A549 (cell line): Measurements from ENCODE around the gene EXOC2. TPM values are rescaled to one million over a fixed set of nuclear protein-coding genes. Genes with fewer than 3 reads are reported as not detected.

ENCODE experiments used
- ATAC-seq, 2 experiments: fragments of 200-7000 bp in 1 of 2; fragments of >200 bp in 1 of 2; cut with Nextera tagmentation in 1 of 2; cut with Tn5 transposase in 1 of 2; 3 replicates each; pipeline versions ENCODE4 v1.8.0 to v1.9.1; 2018 to 2020; ENCODE audit warnings: mild to moderate bottlenecking in 1 of 2, moderate library complexity in 1 of 2
- CTCF ChIA-PET: fragments of 300-600 bp; sonication (Branson Sonifier 250); formaldehyde crosslinking; extraction: SDS; loops from one replicate; lab custom pipeline; 2021; ENCODE audit warnings: antibody characterized with exemption, inconsistent platforms; lab: Yijun Ruan, JAX
- POLR2A ChIA-PET: fragments of 350-600 bp; formaldehyde crosslinking; extraction: SDS; loops from one replicate; lab custom pipeline; 2021; ENCODE audit warnings: antibody characterized with exemption, inconsistent platforms; lab: Yijun Ruan, JAX
- DNase-seq, 2 experiments: peaks; one replicate each; pipeline versions ENCODE4 v3.0.0 to v3.0.0-alpha.2; 2011 to 2016; ENCODE audit warnings: low read depth in 1 of 2, low spot score in 1 of 2
- FAIRE-seq: peaks from 2 replicates; lab custom pipeline; 2011; peaks lifted over from hg19 to GRCh38; lab: Jason Lieb, UNC
- H3K27ac ChIP-seq, 2 experiments: fragments of >200 bp; sonication (Bioruptor Twin); formaldehyde crosslinking; 3 replicates each; pipeline ENCODE4 v1.5.1; 2016 to 2017
- H3K4me1 ChIP-seq: fragments of >200 bp; sonication (Bioruptor Twin); formaldehyde crosslinking; 3 replicates; pipeline ENCODE4 v1.6.1; 2016
- H3K4me2 ChIP-seq: fragments of >200 bp; sonication (Bioruptor Twin); formaldehyde crosslinking; 3 replicates; pipeline ENCODE4 v1.6.1; 2016
- H3K4me3 ChIP-seq: fragments of >200 bp; sonication (Bioruptor Twin); formaldehyde crosslinking; 3 replicates; pipeline ENCODE4 v1.5.1; 2016
- H3K9me3 ChIP-seq: fragments of >200 bp; sonication (Bioruptor Twin); formaldehyde crosslinking; 3 replicates; pipeline ENCODE4 v1.6.1; 2016
- BHLHE40 ChIP-seq: IDR thresholded peaks from 2 replicates; pipeline ENCODE4 v1.6.1; 2012; ENCODE audit warnings: low read depth, low read length, inconsistent platforms
- CBX2 ChIP-seq: fragments of 200-600 bp; sonication (generic); IDR thresholded peaks from 2 replicates; pipeline ENCODE4 v1.6.1; 2016; ENCODE audit warnings: low read depth, mild to moderate bottlenecking, borderline replicate concordance
- CEBPB ChIP-seq, 2 experiments: fragments of >200 bp in 1 of 2; sonication (Bioruptor Twin) in 1 of 2; formaldehyde crosslinking in 1 of 2; IDR thresholded peaks; 2 replicates each; pipeline ENCODE4 v1.6.1; 2012 to 2016
- EHF ChIP-seq: fragments of 250-450 bp; sonication (Bioruptor Pico); IDR thresholded peaks from 2 replicates; pipeline ENCODE4 v1.5.0; 2020; ENCODE audit warnings: mild to moderate bottlenecking
- EHMT2 ChIP-seq: fragments of 200-600 bp; sonication (generic); IDR thresholded peaks from 2 replicates; pipeline ENCODE4 v1.6.1; 2016; ENCODE audit warnings: antibody characterized with exemption, low read depth, mild to moderate bottlenecking, moderate library complexity
- FOXS1 ChIP-seq: fragments of 250-450 bp; sonication (Bioruptor Pico); IDR thresholded peaks from 2 replicates; pipeline ENCODE4 v1.5.0; 2020; ENCODE audit warnings: mild to moderate bottlenecking, moderate library complexity
- HDAC2 ChIP-seq: fragments of 200-600 bp; sonication (generic); IDR thresholded peaks from 2 replicates; pipeline ENCODE4 v1.6.1; 2016
- HEYL ChIP-seq: fragments of 250-450 bp; sonication (Bioruptor Pico); IDR thresholded peaks from 2 replicates; pipeline ENCODE4 v1.8.0; 2021; ENCODE audit warnings: mild to moderate bottlenecking, moderate library complexity
- HOXB13 ChIP-seq: fragments of 250-450 bp; sonication (Bioruptor Pico); IDR thresholded peaks from 2 replicates; pipeline ENCODE4 v1.5.0; 2020; ENCODE audit warnings: low read depth, mild to moderate bottlenecking, moderate library complexity
- JUNB ChIP-seq: fragments of >200 bp; sonication (Bioruptor Twin); formaldehyde crosslinking; IDR thresholded peaks from 2 replicates; pipeline ENCODE4 v1.6.1; 2016
- KDM5A ChIP-seq: fragments of 200-600 bp; sonication (generic); IDR thresholded peaks from 2 replicates; pipeline ENCODE4 v1.6.1; 2016; ENCODE audit warnings: antibody characterized with exemption, mild to moderate bottlenecking
- MAFK ChIP-seq: fragments of 450-650 bp; IDR thresholded peaks from 2 replicates; pipeline ENCODE4 v1.6.1; 2014; ENCODE audit not compliant: partially characterized antibody
- MYC ChIP-seq: IDR thresholded peaks from 2 replicates; pipeline ENCODE4 v1.6.1; 2012; ENCODE audit warnings: mild to moderate bottlenecking, inconsistent platforms, low read length, improper control_type of control experiment, borderline replicate concordance
- NFE2L2 ChIP-seq: fragments of 150-350 bp; conservative IDR thresholded peaks from 2 replicates; pipeline ENCODE4 v1.6.1; 2014; ENCODE audit warnings: low read length
- NPAS2 ChIP-seq: fragments of 250-450 bp; sonication (Bioruptor Pico); IDR thresholded peaks from 2 replicates; pipeline ENCODE4 v1.8.0; 2022; ENCODE audit warnings: mild to moderate bottlenecking, moderate library complexity, borderline replicate concordance
- NR3C1 ChIP-seq: fragments of >200 bp; sonication (Bioruptor Twin); formaldehyde crosslinking; IDR thresholded peaks from 3 replicates; pipeline ENCODE4 v1.6.1; 2017
- POLR2AphosphoS2 ChIP-seq: conservative IDR thresholded peaks from 2 replicates; pipeline ENCODE4 v1.6.1; 2012; ENCODE audit warnings: low read length, improper control_type of control experiment, inconsistent platforms
- RAD21 ChIP-seq, 2 experiments: fragments of >200 bp in 1 of 2; sonication (Bioruptor Twin) in 1 of 2; formaldehyde crosslinking in 1 of 2; IDR thresholded peaks in 1 of 2; conservative IDR thresholded peaks in 1 of 2; 2 replicates in 1 of 2; 3 replicates in 1 of 2; pipeline ENCODE4 v1.6.1; 2012 to 2018; ENCODE audit warnings: inconsistent platforms in 1 of 2
- RFX5 ChIP-seq: fragments of 450-650 bp; IDR thresholded peaks from 2 replicates; pipeline ENCODE4 v1.7.1; 2014; ENCODE audit warnings: antibody characterized with exemption, mild to moderate bottlenecking, moderate library complexity
- SMC3 ChIP-seq: fragments of >200 bp; sonication (Bioruptor Twin); formaldehyde crosslinking; IDR thresholded peaks from 3 replicates; pipeline ENCODE4 v1.6.1; 2018; ENCODE audit warnings: inconsistent platforms
- SREBF2 ChIP-seq: fragments of 450-650 bp; IDR thresholded peaks from 2 replicates; pipeline ENCODE4 v1.6.1; 2014; ENCODE audit warnings: mild to moderate bottlenecking, moderate library complexity
- TFCP2L1 ChIP-seq: fragments of 250-450 bp; sonication (Bioruptor Pico); IDR thresholded peaks from 2 replicates; pipeline ENCODE4 v1.5.0; 2021; ENCODE audit warnings: mild to moderate bottlenecking
- TP53 ChIP-seq: fragments of 250-450 bp; sonication (Bioruptor Pico); IDR thresholded peaks from 2 replicates; pipeline ENCODE4 v1.5.0; 2021; ENCODE audit warnings: mild to moderate bottlenecking, moderate library complexity
- ZC3H11A ChIP-seq: fragments of 450-650 bp; IDR thresholded peaks from 2 replicates; pipeline ENCODE4 v1.6.1; 2014; ENCODE audit warnings: antibody characterized with exemption, mild to moderate bottlenecking
- ZFP36 ChIP-seq: fragments of 450-650 bp; IDR thresholded peaks from 2 replicates; pipeline ENCODE4 v1.6.1; 2014; ENCODE audit warnings: borderline replicate concordance; ENCODE audit not compliant: partially characterized antibody
- WGBS: methylation state at CpG from one replicate; pipeline ENCODE4 v1.1.6; 2017; ENCODE audit errors: missing lambda C conversion rate; 5-methylcytosine and 5-hydroxymethylcytosine counted together
- polyA plus RNA-seq, 4 experiments: library from polyadenylated mRNA; depleted of rRNA in 3 of 4; stranded (reverse); fragments of >200 nt; fragmentation: RNase III in 1 of 4; extraction: RNeasy Plus Mini Kit Qiagen cat#74134 plus additional on column Dnase treatment in 1 of 4; gene quantifications; 2 replicates in 3 of 4; 3 replicates in 1 of 4; pipeline ENCODE4 v1.2.3, GENCODE V29; 2011 to 2017
- TF ChIP-seq, protein P1 (sequence below): fragments of >200 bp; sonication (Bioruptor Twin); formaldehyde crosslinking; IDR thresholded peaks from 3 replicates; pipeline ENCODE4 v1.6.1; 2016
- TF ChIP-seq, protein P2 (sequence below): fragments of >200 bp; sonication (Bioruptor Twin); formaldehyde crosslinking; IDR thresholded peaks from 3 replicates; pipeline ENCODE4 v1.5.1; 2016
- TF ChIP-seq, protein P3 (sequence below): fragments of 250-450 bp; sonication (Bioruptor Pico); IDR thresholded peaks from 2 replicates; pipeline ENCODE4 v1.5.0; 2021; ENCODE audit warnings: mild to moderate bottlenecking, moderate library complexity, borderline replicate concordance

The EXOC2 gene
- polyA plus RNA-seq, 2 of the 4 experiments (the other 2 are of a cell fraction), result 13.3 to 22.9 TPM

DNA sequence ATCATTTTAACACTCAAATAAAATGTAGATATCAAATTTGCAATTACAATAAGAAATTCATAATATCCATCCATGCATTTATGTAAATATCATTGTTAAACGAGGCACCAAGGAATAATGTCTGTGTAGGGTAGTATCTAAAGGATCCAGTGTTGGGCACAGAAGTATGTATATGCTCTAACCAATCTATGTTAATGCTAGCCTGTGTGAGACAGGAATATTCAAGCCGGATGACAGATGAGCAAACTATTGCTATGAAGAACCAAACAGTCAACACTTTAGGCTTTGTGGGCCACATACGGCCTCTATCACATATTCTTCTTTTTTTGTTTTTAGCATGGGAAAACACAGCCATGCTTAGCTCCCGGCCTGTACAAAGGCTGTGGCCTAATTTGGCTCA lies 81.0 kb downstream of the EXOC2 start:
- no peaks in the 10 kb centered on the region for H3K9me3 ChIP-seq
- H3K27ac ChIP-seq, result no peak overlapping the region
- CTCF ChIA-PET, result interaction anchor here (0.7 kb wide), 1 partner anchor 19 kb away, joined by 3 read pairs; no protein-coding TSS in a partner anchor
- TF ChIP-seq EHF (CRISPR knock-in tag) (no peak), MYC (no peak), TFCP2L1 (no peak), MAFK (no peak), ZC3H11A (no peak), JUNB (no peak), CEBPB (IDR thresholded peaks at IDR 0.05) (no peak), CBX2 (no peak), FOXS1 (CRISPR knock-in tag) (no peak), EHMT2 (no peak), HOXB13 (no peak), NR3C1 (no peak), RFX5 (no peak), HDAC2 (no peak)
- ATAC-seq (no peak), DNase-seq (no peak), FAIRE-seq (no peak)
- POLR2A ChIA-PET, result no interaction called here
- no peaks in the 10 kb centered on the region for H3K4me1 ChIP-seq
- no peak overlapping the region for H3K4me3 ChIP-seq
- 55% methylated on average over 4 of the region's 4 CpGs for WGBS
- no peak overlapping the region for H3K4me2 ChIP-seq

DNA sequence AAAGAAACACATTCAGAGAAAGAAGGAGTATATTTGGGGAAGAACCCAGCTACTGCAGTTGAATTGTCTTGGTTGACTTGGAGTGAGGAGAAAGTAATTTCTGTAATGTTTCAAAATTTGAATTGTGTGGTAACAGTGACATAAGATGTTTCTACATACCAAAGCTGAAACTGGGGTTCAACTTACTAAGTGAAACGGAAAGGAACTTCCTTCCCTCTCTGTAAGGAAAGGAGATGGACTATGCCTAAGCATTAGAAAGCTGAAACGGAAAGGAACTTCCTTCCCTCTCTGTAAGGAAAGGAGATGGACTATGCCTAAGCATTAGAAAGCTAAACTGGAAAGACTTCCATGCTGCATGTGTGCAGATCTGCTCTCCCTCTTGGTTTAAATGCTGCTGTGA lies 82.1 kb downstream of the EXOC2 start:
- no peaks in the 10 kb centered on the region for H3K9me3 ChIP-seq
- TF ChIP-seq MAFK, result no peak
- no peak for TF ChIP-seq NPAS2 (CRISPR knock-in tag)
- no peak for TF ChIP-seq FOXS1 (CRISPR knock-in tag)
- TF ChIP-seq ZFP36, result no peak
- no peak for TF ChIP-seq POLR2AphosphoS2
- TF ChIP-seq TP53 (CRISPR knock-in tag), result no peak
- no peak for TF ChIP-seq NR3C1
- TF ChIP-seq SREBF2, result no peak
- no peak for TF ChIP-seq NFE2L2
- TF ChIP-seq, protein P1, sequence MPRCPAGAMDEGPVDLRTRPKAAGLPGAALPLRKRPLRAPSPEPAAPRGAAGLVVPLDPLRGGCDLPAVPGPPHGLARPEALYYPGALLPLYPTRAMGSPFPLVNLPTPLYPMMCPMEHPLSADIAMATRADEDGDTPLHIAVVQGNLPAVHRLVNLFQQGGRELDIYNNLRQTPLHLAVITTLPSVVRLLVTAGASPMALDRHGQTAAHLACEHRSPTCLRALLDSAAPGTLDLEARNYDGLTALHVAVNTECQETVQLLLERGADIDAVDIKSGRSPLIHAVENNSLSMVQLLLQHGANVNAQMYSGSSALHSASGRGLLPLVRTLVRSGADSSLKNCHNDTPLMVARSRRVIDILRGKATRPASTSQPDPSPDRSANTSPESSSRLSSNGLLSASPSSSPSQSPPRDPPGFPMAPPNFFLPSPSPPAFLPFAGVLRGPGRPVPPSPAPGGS, result no peak
- TF ChIP-seq, protein P2, sequence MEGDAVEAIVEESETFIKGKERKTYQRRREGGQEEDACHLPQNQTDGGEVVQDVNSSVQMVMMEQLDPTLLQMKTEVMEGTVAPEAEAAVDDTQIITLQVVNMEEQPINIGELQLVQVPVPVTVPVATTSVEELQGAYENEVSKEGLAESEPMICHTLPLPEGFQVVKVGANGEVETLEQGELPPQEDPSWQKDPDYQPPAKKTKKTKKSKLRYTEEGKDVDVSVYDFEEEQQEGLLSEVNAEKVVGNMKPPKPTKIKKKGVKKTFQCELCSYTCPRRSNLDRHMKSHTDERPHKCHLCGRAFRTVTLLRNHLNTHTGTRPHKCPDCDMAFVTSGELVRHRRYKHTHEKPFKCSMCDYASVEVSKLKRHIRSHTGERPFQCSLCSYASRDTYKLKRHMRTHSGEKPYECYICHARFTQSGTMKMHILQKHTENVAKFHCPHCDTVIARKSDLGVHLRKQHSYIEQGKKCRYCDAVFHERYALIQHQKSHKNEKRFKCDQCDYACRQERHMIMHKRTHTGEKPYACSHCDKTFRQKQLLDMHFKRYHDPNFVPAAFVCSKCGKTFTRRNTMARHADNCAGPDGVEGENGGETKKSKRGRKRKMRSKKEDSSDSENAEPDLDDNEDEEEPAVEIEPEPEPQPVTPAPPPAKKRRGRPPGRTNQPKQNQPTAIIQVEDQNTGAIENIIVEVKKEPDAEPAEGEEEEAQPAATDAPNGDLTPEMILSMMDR, result no peak
- TF ChIP-seq HEYL, result no peak
- TF ChIP-seq, protein P3, sequence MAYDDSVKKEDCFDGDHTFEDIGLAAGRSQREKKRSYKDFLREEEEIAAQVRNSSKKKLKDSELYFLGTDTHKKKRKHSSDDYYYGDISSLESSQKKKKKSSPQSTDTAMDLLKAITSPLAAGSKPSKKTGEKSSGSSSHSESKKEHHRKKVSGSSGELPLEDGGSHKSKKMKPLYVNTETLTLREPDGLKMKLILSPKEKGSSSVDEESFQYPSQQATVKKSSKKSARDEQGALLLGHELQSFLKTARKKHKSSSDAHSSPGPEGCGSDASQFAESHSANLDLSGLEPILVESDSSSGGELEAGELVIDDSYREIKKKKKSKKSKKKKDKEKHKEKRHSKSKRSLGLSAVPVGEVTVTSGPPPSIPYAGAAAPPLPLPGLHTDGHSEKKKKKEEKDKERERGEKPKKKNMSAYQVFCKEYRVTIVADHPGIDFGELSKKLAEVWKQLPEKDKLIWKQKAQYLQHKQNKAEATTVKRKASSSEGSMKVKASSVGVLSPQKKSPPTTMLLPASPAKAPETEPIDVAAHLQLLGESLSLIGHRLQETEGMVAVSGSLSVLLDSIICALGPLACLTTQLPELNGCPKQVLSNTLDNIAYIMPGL, result no peak
- no peak for TF ChIP-seq CEBPB (IDR thresholded peaks at IDR 0.05)
- no peak for TF ChIP-seq BHLHE40
- TF ChIP-seq RAD21 (conservative IDR thresholded peaks at IDR 0.05 in 1 of 2, IDR thresholded peaks at IDR 0.05 in 1 of 2), result no peak
- TF ChIP-seq SMC3, result no peak
- no peak for TF ChIP-seq KDM5A
- no peak overlapping the region for H3K27ac ChIP-seq
- H3K4me2 ChIP-seq, result no peak overlapping the region
- H3K4me1 ChIP-seq, result no peaks in the 10 kb centered on the region
- ATAC-seq, result no peak
- DNase-seq, result no peak
- WGBS, result 89% methylated on average over 2 of the region's 2 CpGs
- no peak overlapping the region for H3K4me3 ChIP-seq
- ChIA-PET CTCF (interaction anchor here (0.7 kb wide), 1 partner anchor 18 kb away, joined by 3 read pairs; no protein-coding TSS in a partner anchor), POLR2A (no interaction called here)
- peak; percentile 13 for FAIRE-seq
